ENCODE data around the gene CYTIP.
"Not testable (repeated sequence)": the region's sequence is repeated elsewhere in the genome, so short reads cannot be mapped to it uniquely, and the experiment has no call there.

The CYTIP gene

DNA sequence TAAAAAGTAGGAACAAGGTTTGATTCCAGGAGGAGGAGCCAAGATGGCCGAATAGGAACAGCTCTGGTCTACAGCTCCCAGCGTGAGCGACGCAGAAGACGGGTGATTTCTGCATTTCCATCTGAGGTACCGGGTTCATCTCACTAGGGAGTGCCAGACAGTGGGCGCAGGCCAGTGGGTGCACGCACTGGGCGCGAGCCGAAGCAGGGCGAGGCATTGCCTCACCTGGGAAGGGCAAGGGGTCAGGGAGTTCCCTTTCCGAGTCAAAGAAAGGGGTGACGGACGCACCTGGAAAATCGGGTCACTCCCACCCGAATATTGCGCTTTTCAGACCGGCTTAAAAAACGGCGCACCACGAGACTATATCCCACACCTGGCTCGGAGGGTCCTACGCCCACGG, 75.4 kb downstream of the CYTIP start:
- not testable (repeated sequence) for DNase-seq (ENCODE audit: low read depth in 2 of 2)

DNA sequence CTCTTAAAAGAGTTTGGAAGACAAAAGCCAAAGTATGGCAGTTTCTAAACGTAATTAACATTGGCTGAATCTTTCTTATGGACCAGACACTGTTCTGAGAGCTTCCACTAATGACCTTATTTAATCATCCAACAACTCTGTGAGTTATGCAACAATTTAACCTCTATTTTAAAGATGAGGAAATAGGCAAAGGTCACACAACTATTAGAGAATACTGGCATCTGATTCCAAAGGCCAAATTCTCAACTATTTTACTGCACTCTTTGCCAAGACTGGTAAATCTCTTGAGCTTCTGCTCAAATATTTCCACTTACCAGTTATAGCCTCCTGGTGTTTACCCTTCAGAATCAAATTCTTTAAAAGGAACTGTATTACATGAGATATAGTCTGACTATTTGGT, 76.2 kb downstream of the CYTIP start:
- DNase-seq (ENCODE audit: low read depth in 2 of 2), result no peak
